K562 (cell line): ENCODE data around the gene ABCC1. TPM values are rescaled to one million over a fixed set of nuclear protein-coding genes. Genes with fewer than 3 reads are reported as not detected.
"Not testable (repeated sequence)": the region's sequence is repeated elsewhere in the genome, so short reads cannot be mapped to it uniquely, and the experiment has no call there.

Source experiments
- ATAC-seq: fragments of 200-7000 bp; cut with Tn5 transposase; 3 replicates; pipeline ENCODE4 v1.9.1; 2020; ENCODE audit warnings: moderate library complexity
- BruUV-seq: library from RNA; stranded (reverse); fragments of 400-500 nt; replicated peaks from 2 replicates; lab custom pipeline; 2021; lab: Mats Ljungman, UMichigan
- CTCF ChIA-PET: fragments of 300-600 bp; formaldehyde crosslinking; extraction: SDS; loops from one replicate; lab custom pipeline; 2021; ENCODE audit warnings: low intra/inter-chr PET ratio; lab: Yijun Ruan, JAX
- POLR2A ChIA-PET: fragments of 300-600, 350-650 bp; sonication (Branson Sonifier 250); formaldehyde crosslinking; extraction: SDS; loops from one replicate; lab custom pipeline; 2021; ENCODE audit warnings: antibody characterized with exemption, inconsistent platforms; lab: Yijun Ruan, JAX
- DNase-seq, 4 experiments: peaks; one replicate each; pipeline versions ENCODE4 v3.0.0 to v3.0.0-alpha.2; 2011 to 2018; ENCODE audit warnings: low spot score in 3 of 4, mixed read lengths in 3 of 4; ENCODE audit errors: extremely low read depth in 1 of 4
- FAIRE-seq: peaks from 2 replicates; lab custom pipeline; 2011; peaks lifted over from hg19 to GRCh38; lab: Jason Lieb, UNC
- H2AFZ ChIP-seq: 2 replicates; pipeline ENCODE4 v1.6.0; 2011; ENCODE audit warnings: low read depth, low read length, control low read depth, inconsistent platforms
- H3K27ac ChIP-seq: fragments of 200-600 bp; 3 replicates; pipeline ENCODE4 v1.8.0; 2011; ENCODE audit warnings: low read depth, mild to moderate bottlenecking, control low read depth, inconsistent platforms, low read length, moderate library complexity, mixed read lengths; ENCODE audit errors: extremely low read depth
- H3K27me3 ChIP-seq, 2 experiments: fragments of 300-600 bp in 1 of 2; 2 replicates in 1 of 2; 3 replicates in 1 of 2; pipeline versions ENCODE4 v1.6.0 to v1.8.0; 2011; ENCODE audit warnings: inconsistent platforms in 2 of 2, low read length in 2 of 2, mild to moderate bottlenecking in 1 of 2, mixed read lengths in 1 of 2, moderate library complexity in 1 of 2; ENCODE audit not compliant: control insufficient read depth in 2 of 2, insufficient read depth in 2 of 2
- H3K36me3 ChIP-seq: fragments of 300-600 bp; 3 replicates; pipeline ENCODE4 v1.8.0; 2011; ENCODE audit warnings: mild to moderate bottlenecking, low read length, inconsistent platforms; ENCODE audit not compliant: control insufficient read depth, insufficient read depth
- H3K4me1 ChIP-seq, 2 experiments: fragments of 200-600 bp in 1 of 2; replicated peaks in 1 of 2; 2 replicates in 1 of 2; 3 replicates in 1 of 2; pipeline versions ENCODE4 v1.5.1 to v1.8.0; 2011; ENCODE audit warnings: inconsistent platforms in 2 of 2, low read length in 2 of 2, mild to moderate bottlenecking in 1 of 2, mixed read lengths in 1 of 2, moderate library complexity in 1 of 2; ENCODE audit not compliant: control insufficient read depth in 2 of 2, insufficient read depth in 2 of 2
- H3K4me2 ChIP-seq: 2 replicates; pipeline ENCODE4 v1.6.1; 2011; ENCODE audit warnings: low read length, control low read depth, inconsistent platforms, mixed read lengths; ENCODE audit not compliant: insufficient read depth
- H3K4me3 ChIP-seq: fragments of 200-600 bp; sonication (generic), shearing (Covaris generic); 2 replicates; pipeline ENCODE4 v1.5.1; 2016; ENCODE audit warnings: control low read depth, inconsistent platforms
- H3K79me2 ChIP-seq: fragments of 200-600 bp; 3 replicates; pipeline ENCODE4 v1.8.0; 2011; ENCODE audit warnings: low read length, inconsistent platforms; ENCODE audit not compliant: control insufficient read depth, insufficient read depth
- H3K9ac ChIP-seq, 2 experiments: 2 replicates each; pipeline versions ENCODE4 v1.6.0 to v1.6.1; 2011; ENCODE audit warnings: low read depth in 2 of 2, low read length in 2 of 2, control low read depth in 1 of 2, inconsistent platforms in 1 of 2, mild to moderate bottlenecking in 1 of 2, mixed read lengths in 1 of 2; ENCODE audit not compliant: insufficient read depth in 1 of 2
- H3K9me1 ChIP-seq: one replicate; pipeline ENCODE4 v1.6.0; 2011; ENCODE audit warnings: inconsistent platforms, mild to moderate bottlenecking, low read length, moderate library complexity; ENCODE audit not compliant: control insufficient read depth, insufficient read depth
- H3K9me3 ChIP-seq: replicated peaks from 2 replicates; pipeline ENCODE4 v1.5.1; 2011; ENCODE audit warnings: low read depth, low read length, inconsistent platforms; ENCODE audit not compliant: control insufficient read depth, insufficient read depth
- H4K20me1 ChIP-seq: replicated peaks from 2 replicates; pipeline ENCODE4 v1.6.1; 2011; ENCODE audit warnings: low read length, inconsistent platforms, mixed read lengths; ENCODE audit not compliant: control insufficient read depth, insufficient read depth
- MTF1 ChIP-seq: fragments of 250-450 bp; sonication (Bioruptor Pico); IDR thresholded peaks from 2 replicates; pipeline ENCODE4 v1.9.0; 2021; ENCODE audit warnings: moderate library complexity, mild to moderate bottlenecking, inconsistent platforms, borderline replicate concordance
- PHB ChIP-seq: fragments of 250-450 bp; sonication (Bioruptor Pico); IDR thresholded peaks from 2 replicates; pipeline ENCODE4 v1.5.0; 2021
- SP1 ChIP-seq: sonication (generic); formaldehyde crosslinking; IDR thresholded peaks from 2 replicates; pipeline ENCODE4 v1.8.1; 2022; ENCODE audit warnings: mild to moderate bottlenecking, missing genetic modification reagents
- ZBTB7A ChIP-seq: IDR thresholded peaks from 2 replicates; pipeline ENCODE4 v1.6.1; 2011; ENCODE audit warnings: low read depth, mild to moderate bottlenecking, low read length, moderate library complexity, borderline replicate concordance; ENCODE audit not compliant: control insufficient read depth
- ZNF431 ChIP-seq: sonication (generic); formaldehyde crosslinking; IDR thresholded peaks from 2 replicates; pipeline ENCODE4 v1.8.0; 2022; ENCODE audit warnings: mild to moderate bottlenecking, missing genetic modification reagents
- ZNF551 ChIP-seq: fragments of 250-450 bp; sonication (Bioruptor Pico); IDR thresholded peaks from 2 replicates; pipeline ENCODE4 v1.5.0; 2021; ENCODE audit warnings: mild to moderate bottlenecking, moderate library complexity
- ZNF561 ChIP-seq: fragments of 450-650 bp; formaldehyde crosslinking; conservative IDR thresholded peaks from 2 replicates; pipeline ENCODE4 v1.4.0; 2020; ENCODE audit warnings: mild to moderate bottlenecking, moderate library complexity
- WGBS: fragments of 100-300 bp; shearing (Covaris generic); methylation state at CpG from one replicate; pipeline ENCODE4 v1.1.6; 2016; ENCODE audit warnings: low coverage, mixed read lengths; ENCODE audit not compliant: insufficient coverage; ENCODE audit errors: missing lambda C conversion rate; 5-methylcytosine and 5-hydroxymethylcytosine counted together
- in situ Hi-C: fragments of 300-500 bp; cut with MboI; formaldehyde crosslinking; loops from 4 replicates; pipeline ENCODE4 v1.15.0; 2018; ENCODE audit warnings: inconsistent platforms, mixed read lengths
- intact Hi-C: fragments of 100-400 bp; cut with micrococcal nuclease; formaldehyde crosslinking; loops from 2 replicates; pipeline ENCODE4 v1.14.2; 2022
- polyA plus RNA-seq, 8 experiments: library from polyadenylated mRNA; depleted of rRNA in 4 of 8; stranded (reverse) in 5 of 8; unstranded in 3 of 8; fragments of >200 nt; fragmentation: Nextera tagmentation in 2 of 8; fragmentation: Illumina TruSeq in 1 of 8; extraction: Ambion mirVana in 2 of 8; extraction: Trizol in 1 of 8; gene quantifications; 2 replicates each; pipeline versions ENCODE4 v1.2.1 to v1.2.3, GENCODE V29; 2011 to 2014; ENCODE audit warnings: inconsistent platforms in 1 of 8, missing spikeins in 1 of 8
- total RNA-seq, 7 experiments: library from RNA; depleted of rRNA in 6 of 7; stranded (reverse); fragments of >200 nt in 6 of 7; fragmentation: Illumina TruSeq in 2 of 7; extraction: Trizol in 2 of 7; gene quantifications; 2 replicates each; pipeline versions ENCODE4 v1.2.1 to v1.2.3, GENCODE V29; 2011 to 2021; ENCODE audit warnings: low replicate concordance in 1 of 7

Gene ABCC1
- total and polyA plus RNA-seq, 9 of the 15 experiments (the other 6 are each of a cell fraction or from before 2014, with no cell fraction given) = 3.9 to 41.6 (median 10.0) TPM

DNA sequence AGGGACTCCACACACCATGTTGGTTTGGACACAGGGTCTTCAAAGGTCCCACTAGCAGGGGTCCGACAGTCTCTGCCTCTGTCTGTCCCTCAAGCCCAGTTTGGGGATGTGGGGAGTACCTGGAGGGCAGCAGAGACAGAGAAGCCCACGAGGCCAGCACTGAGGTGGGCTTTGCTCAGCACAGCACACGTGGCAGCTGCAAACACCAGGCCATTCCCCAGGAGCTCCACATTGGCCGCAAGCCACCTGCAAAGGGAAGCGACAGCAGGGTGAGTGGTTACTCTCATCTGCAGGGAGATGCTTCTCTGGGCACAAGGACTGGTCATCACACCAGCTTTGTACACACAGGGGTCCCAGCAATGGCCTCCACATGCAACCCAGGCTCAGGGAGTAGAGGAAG, 211.9 kb downstream of the ABCC1 start:
- no peak for ATAC-seq
- DNase-seq = no peak
- Histone ChIP-seq H3K27ac (no peak overlapping the region), H3K36me3 (no peaks in the 10 kb centered on the region), H3K4me2 (no peak overlapping the region), H3K4me1 (no peaks in the 10 kb centered on the region), H3K79me2 (no peaks in the 10 kb centered on the region), H4K20me1 (no peaks in the 10 kb centered on the region), H3K9ac (no peak overlapping the region), H2AFZ (no peak overlapping the region), H3K4me3 (no peak overlapping the region), H3K27me3 (peaks cover 0 to 11% of the 10 kb centered on the region in 2 experiments; a peak in 2 of 5 replicates), H3K9me1 (no peaks in the 10 kb centered on the region), H3K9me3 (no peaks in the 10 kb centered on the region)
- FAIRE-seq = no peak
- POLR2A ChIA-PET = no interaction called here
- in situ Hi-C loops (no loop called here), intact Hi-C loops (no loop called here)
- WGBS = 0% methylated on average over 5 of the region's 5 CpGs
- TF ChIP-seq ZNF561 (CRISPR knock-in tag) (no peak), SP1 (CRISPR knock-in tag) (no peak), ZBTB7A (no peak), ZNF551 (CRISPR knock-in tag) (no peak), MTF1 (no peak), PHB (CRISPR knock-in tag) (no peak)
- no TSS peak for BruUV-seq
- CTCF ChIA-PET = no interaction called here

DNA sequence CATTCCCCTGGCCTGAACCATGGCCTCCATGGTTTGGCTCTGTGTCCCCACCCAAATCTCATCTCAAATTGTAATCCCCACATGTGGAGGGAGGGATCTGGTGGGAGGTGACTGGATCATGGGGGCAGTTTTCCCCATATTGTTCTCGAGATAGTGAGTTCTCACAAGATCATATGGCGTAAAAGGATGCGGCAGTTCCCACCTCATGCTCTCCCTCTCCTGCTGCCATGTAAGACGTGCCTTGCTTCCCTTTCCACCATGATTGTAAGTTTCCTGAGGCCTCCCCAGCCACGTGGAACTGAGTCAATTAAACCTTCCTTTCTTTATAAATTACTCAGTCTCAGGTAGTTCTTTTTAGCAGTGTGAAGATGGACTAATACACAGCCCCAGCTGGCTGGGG, 212.4 kb downstream of the ABCC1 start:
- intact Hi-C loops, CTCF ChIA-PET, BruUV-seq, H3K9ac ChIP-seq, H4K20me1 ChIP-seq, H3K27ac ChIP-seq, H3K9me1 ChIP-seq, H3K4me3 ChIP-seq, H3K4me2 ChIP-seq, POLR2A ChIA-PET, ATAC-seq, H3K36me3 ChIP-seq, H3K4me1 ChIP-seq, H3K9me3 ChIP-seq, in situ Hi-C loops, DNase-seq, H2AFZ ChIP-seq, FAIRE-seq, H3K79me2 ChIP-seq: not testable (repeated sequence)
- WGBS = 36% methylated on average over 5 of the region's 5 CpGs
- peaks cover 0 to 11% of the 10 kb centered on the region in 2 experiments; a peak in 2 of 5 replicates for H3K27me3 ChIP-seq
- peak; percentile 98 for TF ChIP-seq ZNF431 (CRISPR knock-in tag)
